PC-3 (cell line): ENCODE measurements around the gene RAB26. TPM values are rescaled to one million over a fixed set of nuclear protein-coding genes. Genes with fewer than 3 reads are reported as not detected.
"Not testable (repeated sequence)": the region's sequence is repeated elsewhere in the genome, so short reads cannot be mapped to it uniquely, and the experiment has no call there.

Experiments used
- ATAC-seq: fragments of 200-7000 bp; cut with Tn5 transposase; 2 replicates; pipeline ENCODE4 v1.9.1; 2020; ENCODE audit warnings: mild to moderate bottlenecking, moderate library complexity
- BruUV-seq: library from RNA; stranded (reverse); fragments of 400-500 nt; replicated peaks from 2 replicates; lab custom pipeline; 2021; lab: Mats Ljungman, UMichigan
- CTCF ChIA-PET: fragments of 300-600 bp; sonication (Branson Sonifier 250); formaldehyde crosslinking; loops from one replicate; lab custom pipeline; 2022; ENCODE audit warnings: antibody characterized with exemption; lab: Charles Lee
- POLR2A ChIA-PET: fragments of 300-600 bp; sonication (Branson Sonifier 250); formaldehyde crosslinking; loops from one replicate; lab custom pipeline; 2022; ENCODE audit warnings: antibody characterized with exemption; ENCODE audit not compliant: unreplicated experiment; lab: Charles Lee
- DNase-seq: peaks from one replicate; pipeline ENCODE4 v3.0.0-alpha.2; 2015
- H2AFZ ChIP-seq: fragments of 300-600 bp; sonication (generic); 2 replicates; pipeline ENCODE4 v1.6.0; 2016; ENCODE audit warnings: antibody characterized with exemption, low read length
- H3F3A ChIP-seq: fragments of 300-600 bp; sonication (generic); one replicate; pipeline ENCODE4 v1.6.0; 2017; ENCODE audit warnings: antibody characterized with exemption, low read length, control low read depth, mild to moderate bottlenecking; ENCODE audit not compliant: unreplicated experiment
- H3K27ac ChIP-seq: fragments of 300-600 bp; sonication (generic); 2 replicates; pipeline ENCODE4 v1.5.1; 2016; ENCODE audit warnings: mild to moderate bottlenecking, low read length
- H3K27me3 ChIP-seq: fragments of 300-600 bp; sonication (generic); 2 replicates; pipeline ENCODE4 v1.6.1; 2016; ENCODE audit warnings: low read length, mixed read lengths
- H3K36me3 ChIP-seq: fragments of 300-600 bp; sonication (generic); 2 replicates; pipeline ENCODE4 v1.6.1; 2016; ENCODE audit warnings: low read depth, mixed run types, low read length, mixed read lengths
- H3K4me1 ChIP-seq: fragments of 300-600 bp; sonication (generic); 2 replicates; pipeline ENCODE4 v1.5.1; 2016; ENCODE audit warnings: low read length; ENCODE audit not compliant: insufficient read depth
- H3K4me2 ChIP-seq: fragments of 300-600 bp; sonication (generic); 2 replicates; pipeline ENCODE4 v1.6.0; 2016; ENCODE audit warnings: low read length
- H3K4me3 ChIP-seq: fragments of 300-600 bp; sonication (generic); 2 replicates; pipeline ENCODE4 v1.5.1; 2016; ENCODE audit warnings: mild to moderate bottlenecking, low read length, mixed read lengths
- H3K79me2 ChIP-seq: fragments of 300-600 bp; sonication (generic); 2 replicates; pipeline ENCODE4 v1.6.1; 2017; ENCODE audit warnings: low read length, mixed read lengths
- H3K9ac ChIP-seq: fragments of 300-600 bp; sonication (generic); 2 replicates; pipeline ENCODE4 v1.6.0; 2016; ENCODE audit warnings: mild to moderate bottlenecking, low read length
- H3K9me2 ChIP-seq: fragments of 300-600 bp; sonication (generic); replicated peaks from 2 replicates; pipeline ENCODE4 v1.6.1; 2016; ENCODE audit warnings: mixed run types, low read length, mixed read lengths
- H3K9me3 ChIP-seq: fragments of 300-600 bp; sonication (generic); 2 replicates; pipeline ENCODE4 v1.6.1; 2016; ENCODE audit warnings: low read length, mixed read lengths
- H4K20me1 ChIP-seq: fragments of 300-600 bp; sonication (generic); 2 replicates; pipeline ENCODE4 v1.6.1; 2016; ENCODE audit warnings: low read length, mixed read lengths
- intact Hi-C: fragments of 100-400 bp; cut with micrococcal nuclease; formaldehyde crosslinking; loops from 2 replicates; pipeline ENCODE4 v1.9.0; 2023
- total RNA-seq: library from RNA; depleted of rRNA; stranded (reverse); fragments of >200 nt; gene quantifications from 2 replicates; pipeline ENCODE4 v1.2.3, GENCODE V29; 2014

The RAB26 gene
- total RNA-seq, 1 experiment from 2014 or later, result 5.6 TPM

DNA sequence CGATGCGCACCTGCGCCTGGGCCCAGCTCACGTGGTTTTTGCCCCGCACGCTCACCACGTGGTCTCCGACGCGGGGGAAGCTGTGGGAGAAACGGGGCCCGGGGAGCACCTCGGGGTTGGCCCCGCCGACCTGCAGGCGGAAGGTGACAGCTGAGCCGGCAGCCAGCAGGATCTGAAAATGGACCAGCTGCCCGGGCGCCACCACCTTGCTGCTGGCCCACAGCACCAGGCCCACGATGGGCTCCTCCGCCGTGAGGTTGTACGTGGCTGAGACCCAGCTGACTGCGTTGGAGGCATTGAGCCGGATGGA lies 39.2 kb upstream of the RAB26 start:
- CTCF ChIA-PET, H3K9ac ChIP-seq, BruUV-seq, H3K9me3 ChIP-seq, H3K36me3 ChIP-seq, H2AFZ ChIP-seq, ATAC-seq, H3K4me2 ChIP-seq, H4K20me1 ChIP-seq, H3F3A ChIP-seq, H3K27me3 ChIP-seq, H3K4me3 ChIP-seq, H3K4me1 ChIP-seq, H3K27ac ChIP-seq, intact Hi-C loops, H3K79me2 ChIP-seq, H3K9me2 ChIP-seq, DNase-seq, POLR2A ChIA-PET: not testable (repeated sequence)

DNA sequence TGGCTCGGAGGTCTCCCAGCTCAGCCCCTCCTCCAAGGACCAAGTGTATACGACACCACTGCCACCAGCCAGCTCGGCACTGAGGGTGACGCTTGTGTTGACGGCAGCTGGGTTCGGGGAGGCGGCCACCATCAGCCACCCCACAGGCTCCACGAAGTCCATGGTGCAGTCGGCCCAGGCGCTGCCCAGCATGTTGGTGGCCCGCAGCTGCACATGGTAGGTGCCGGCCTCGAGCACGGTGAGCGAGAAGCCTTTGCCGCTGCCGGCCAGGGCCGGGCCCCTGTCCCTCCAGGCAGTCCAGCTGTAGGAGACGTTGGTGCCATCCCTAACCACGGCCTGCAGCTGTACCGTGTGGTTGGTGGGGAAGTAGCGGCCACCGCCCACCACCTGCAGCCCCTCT lies 38.6 kb upstream of the RAB26 start:
- ATAC-seq, H3K4me1 ChIP-seq, H3K9ac ChIP-seq, H3F3A ChIP-seq, H3K4me2 ChIP-seq, CTCF ChIA-PET, H3K36me3 ChIP-seq, H2AFZ ChIP-seq, H3K9me3 ChIP-seq, POLR2A ChIA-PET, H3K9me2 ChIP-seq, H3K27ac ChIP-seq, H4K20me1 ChIP-seq, H3K4me3 ChIP-seq, DNase-seq, H3K27me3 ChIP-seq, H3K79me2 ChIP-seq, intact Hi-C loops: not testable (repeated sequence)
- BruUV-seq, result TSS peak; percentile 20

DNA sequence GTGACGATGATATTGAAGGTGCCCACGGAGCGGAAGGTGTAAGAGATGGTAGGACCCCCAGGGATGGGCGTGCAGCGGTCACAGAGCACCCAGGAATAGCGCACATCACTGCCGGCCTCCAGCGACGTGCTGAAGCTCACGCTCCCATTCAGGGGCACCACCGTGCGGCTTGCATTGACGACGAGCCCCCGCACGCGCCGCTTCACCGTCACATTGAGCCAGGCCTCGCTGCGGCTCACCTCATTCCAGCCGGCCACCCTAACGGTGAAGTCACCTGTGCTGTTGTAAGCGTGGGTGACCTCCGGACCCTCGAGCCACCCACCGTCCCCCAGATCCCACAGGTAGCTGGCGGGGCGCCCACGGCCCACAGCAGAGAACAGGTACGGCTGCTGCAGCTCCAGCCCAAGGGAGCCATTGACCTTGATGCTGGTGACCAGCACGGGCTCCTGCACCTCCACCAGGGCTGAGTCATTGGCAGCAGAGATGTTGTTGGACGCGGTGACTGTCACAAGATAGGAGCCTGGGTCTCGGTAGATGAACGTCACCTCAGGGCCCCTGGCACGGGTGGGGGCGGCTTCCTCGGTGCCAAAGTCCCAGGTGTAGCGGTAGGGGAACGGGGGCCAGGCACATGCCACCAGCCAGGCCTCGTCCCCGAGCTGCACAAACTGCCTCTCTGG lies 38.0 kb upstream of the RAB26 start:
- CTCF ChIA-PET, H2AFZ ChIP-seq, POLR2A ChIA-PET, H3K9me2 ChIP-seq, ATAC-seq, H3K9me3 ChIP-seq, H3K4me1 ChIP-seq, H3K4me2 ChIP-seq, H3K4me3 ChIP-seq, BruUV-seq, intact Hi-C loops, H4K20me1 ChIP-seq, H3K79me2 ChIP-seq, H3F3A ChIP-seq, H3K9ac ChIP-seq, H3K36me3 ChIP-seq, DNase-seq, H3K27ac ChIP-seq, H3K27me3 ChIP-seq: not testable (repeated sequence)

DNA sequence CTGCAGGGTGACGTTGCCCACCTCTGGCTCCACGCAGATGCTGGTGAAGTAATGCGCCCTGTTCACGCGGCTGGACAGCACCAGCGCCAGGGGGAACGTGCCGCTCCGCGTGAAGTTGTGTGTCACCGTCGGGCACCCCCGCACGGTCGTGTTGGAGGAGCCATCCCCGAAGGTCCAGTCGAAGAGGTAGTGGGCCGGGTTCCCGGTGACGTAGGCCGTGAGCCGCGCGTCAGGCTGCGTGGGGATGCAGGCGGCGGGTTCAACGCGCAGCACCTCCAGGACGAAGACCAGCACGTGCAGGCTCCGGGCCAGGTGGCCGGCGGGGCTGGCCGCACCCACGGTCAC lies 37.4 kb upstream of the RAB26 start:
- DNase-seq, H3K4me2 ChIP-seq, intact Hi-C loops, H3F3A ChIP-seq, BruUV-seq, CTCF ChIA-PET, H2AFZ ChIP-seq, H3K4me3 ChIP-seq, H3K79me2 ChIP-seq, H4K20me1 ChIP-seq, ATAC-seq, H3K27me3 ChIP-seq, H3K9me2 ChIP-seq, H3K27ac ChIP-seq, H3K9ac ChIP-seq, POLR2A ChIA-PET, H3K9me3 ChIP-seq, H3K36me3 ChIP-seq, H3K4me1 ChIP-seq: not testable (repeated sequence)

DNA sequence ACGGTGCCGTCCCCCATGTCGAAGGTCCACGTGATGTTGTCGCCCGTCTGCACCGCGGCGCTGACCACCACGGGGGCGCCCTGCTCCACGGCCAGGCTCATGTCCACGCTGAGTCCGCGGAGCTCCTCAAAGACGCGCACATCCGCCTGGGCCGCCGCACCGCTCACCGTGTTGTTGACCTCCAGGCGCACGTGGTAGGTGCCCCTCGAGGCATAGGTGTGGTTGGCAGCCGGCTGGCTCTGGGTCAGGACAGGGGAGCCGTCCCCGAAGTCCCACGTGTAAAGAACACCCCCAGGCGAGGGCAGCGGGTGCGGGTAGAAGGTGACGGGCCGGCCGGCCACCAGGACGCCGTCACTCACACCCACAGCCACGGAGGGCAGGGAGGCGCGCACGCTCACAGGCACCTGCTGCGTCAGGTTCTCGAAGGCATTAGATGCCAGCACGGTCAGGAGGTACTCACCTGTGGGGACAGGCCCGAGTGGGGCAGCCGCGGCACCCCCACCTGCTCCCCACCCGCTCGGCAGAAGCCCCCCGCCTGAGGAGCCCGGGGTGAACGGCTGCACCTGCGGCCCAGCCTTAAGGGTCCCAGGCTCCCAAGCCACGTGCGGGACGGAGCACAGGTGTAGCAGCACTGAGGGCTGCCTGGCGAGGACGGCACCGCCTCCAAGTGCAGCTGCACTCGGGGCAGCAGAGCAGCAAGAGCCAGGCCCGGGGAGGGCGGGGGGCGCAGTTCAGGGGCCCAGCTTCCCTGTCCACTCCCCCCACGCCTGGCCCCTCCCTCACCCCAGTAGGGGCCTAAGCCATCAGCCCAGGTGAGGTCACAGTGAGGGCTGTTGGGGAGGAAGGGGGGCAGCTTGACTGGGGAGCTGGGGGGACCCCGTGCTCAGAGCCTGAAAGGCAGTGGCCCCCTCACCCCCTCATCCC lies 36.8 kb upstream of the RAB26 start:
- H3K27ac ChIP-seq, H3K9me2 ChIP-seq, H3K4me1 ChIP-seq, H3K4me3 ChIP-seq, H4K20me1 ChIP-seq, intact Hi-C loops, H3K27me3 ChIP-seq, CTCF ChIA-PET, H3K4me2 ChIP-seq, H3K79me2 ChIP-seq, H3K9ac ChIP-seq, H3K36me3 ChIP-seq, H3K9me3 ChIP-seq, POLR2A ChIA-PET, H2AFZ ChIP-seq, DNase-seq, ATAC-seq, BruUV-seq, H3F3A ChIP-seq: not testable (repeated sequence)

DNA sequence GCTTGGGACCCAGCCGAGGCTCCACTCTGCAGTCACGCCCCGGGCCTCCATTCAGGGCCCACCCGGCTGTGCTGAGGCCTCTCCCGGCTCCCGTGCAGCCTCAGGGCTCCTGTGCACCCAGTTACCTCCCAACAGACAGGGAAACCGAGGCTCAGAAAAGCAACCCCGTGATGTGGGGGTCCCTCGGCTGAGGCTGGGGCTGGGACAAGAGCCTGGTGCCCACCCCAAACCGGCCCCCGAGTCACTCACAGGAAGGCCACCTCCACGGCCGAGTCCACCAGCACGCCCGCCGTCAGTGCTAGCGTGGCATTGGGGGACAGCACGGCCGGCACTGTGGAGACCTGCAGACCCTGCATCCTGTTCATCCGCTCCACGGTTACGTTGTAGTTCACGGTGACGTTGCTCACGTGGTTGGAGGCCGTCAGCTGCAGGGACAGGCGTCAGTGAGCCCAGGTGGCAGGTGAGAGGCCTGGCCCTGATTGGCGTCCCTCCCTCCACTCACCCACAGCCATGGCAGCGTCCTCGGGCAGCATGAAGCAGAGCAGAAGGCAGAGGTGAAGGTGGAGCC lies 35.8 kb upstream of the RAB26 start:
- ATAC-seq, H3K9me2 ChIP-seq, H3K36me3 ChIP-seq, H3K27me3 ChIP-seq, H3K4me2 ChIP-seq, H3K79me2 ChIP-seq, POLR2A ChIA-PET, BruUV-seq, H3K27ac ChIP-seq, H2AFZ ChIP-seq, H3K9me3 ChIP-seq, H4K20me1 ChIP-seq, H3K4me1 ChIP-seq, CTCF ChIA-PET, H3K9ac ChIP-seq, intact Hi-C loops, DNase-seq, H3F3A ChIP-seq, H3K4me3 ChIP-seq: not testable (repeated sequence)
